K562 (cell line): ENCODE results near the gene MYLK4. TPM values are rescaled to one million over a fixed set of nuclear protein-coding genes. Genes with fewer than 3 reads are reported as not detected.

ENCODE experiments used
- ATAC-seq: fragments of 200-7000 bp; cut with Tn5 transposase; 3 replicates; pipeline ENCODE4 v1.9.1; 2020; ENCODE audit warnings: moderate library complexity
- BruUV-seq: library from RNA; stranded (reverse); fragments of 400-500 nt; replicated peaks from 2 replicates; lab custom pipeline; 2021; lab: Mats Ljungman, UMichigan
- CTCF ChIA-PET: fragments of 300-600 bp; formaldehyde crosslinking; extraction: SDS; loops from one replicate; lab custom pipeline; 2021; ENCODE audit warnings: low intra/inter-chr PET ratio; lab: Yijun Ruan, JAX
- POLR2A ChIA-PET: fragments of 300-600, 350-650 bp; sonication (Branson Sonifier 250); formaldehyde crosslinking; extraction: SDS; loops from one replicate; lab custom pipeline; 2021; ENCODE audit warnings: antibody characterized with exemption, inconsistent platforms; lab: Yijun Ruan, JAX
- DNase-seq, 4 experiments: peaks; one replicate each; pipeline versions ENCODE4 v3.0.0 to v3.0.0-alpha.2; 2011 to 2018; ENCODE audit warnings: low spot score in 3 of 4, mixed read lengths in 3 of 4; ENCODE audit errors: extremely low read depth in 1 of 4
- FAIRE-seq: peaks from 2 replicates; lab custom pipeline; 2011; peaks lifted over from hg19 to GRCh38; lab: Jason Lieb, UNC
- H2AFZ ChIP-seq: 2 replicates; pipeline ENCODE4 v1.6.0; 2011; ENCODE audit warnings: low read depth, low read length, control low read depth, inconsistent platforms
- H3K27ac ChIP-seq: fragments of 200-600 bp; 3 replicates; pipeline ENCODE4 v1.8.0; 2011; ENCODE audit warnings: low read depth, mild to moderate bottlenecking, control low read depth, inconsistent platforms, low read length, moderate library complexity, mixed read lengths; ENCODE audit errors: extremely low read depth
- H3K27me3 ChIP-seq, 2 experiments: fragments of 300-600 bp in 1 of 2; 2 replicates in 1 of 2; 3 replicates in 1 of 2; pipeline versions ENCODE4 v1.6.0 to v1.8.0; 2011; ENCODE audit warnings: inconsistent platforms in 2 of 2, low read length in 2 of 2, mild to moderate bottlenecking in 1 of 2, mixed read lengths in 1 of 2, moderate library complexity in 1 of 2; ENCODE audit not compliant: control insufficient read depth in 2 of 2, insufficient read depth in 2 of 2
- H3K36me3 ChIP-seq: fragments of 300-600 bp; 3 replicates; pipeline ENCODE4 v1.8.0; 2011; ENCODE audit warnings: mild to moderate bottlenecking, low read length, inconsistent platforms; ENCODE audit not compliant: control insufficient read depth, insufficient read depth
- H3K4me1 ChIP-seq, 2 experiments: fragments of 200-600 bp in 1 of 2; replicated peaks in 1 of 2; 2 replicates in 1 of 2; 3 replicates in 1 of 2; pipeline versions ENCODE4 v1.5.1 to v1.8.0; 2011; ENCODE audit warnings: inconsistent platforms in 2 of 2, low read length in 2 of 2, mild to moderate bottlenecking in 1 of 2, mixed read lengths in 1 of 2, moderate library complexity in 1 of 2; ENCODE audit not compliant: control insufficient read depth in 2 of 2, insufficient read depth in 2 of 2
- H3K4me2 ChIP-seq: 2 replicates; pipeline ENCODE4 v1.6.1; 2011; ENCODE audit warnings: low read length, control low read depth, inconsistent platforms, mixed read lengths; ENCODE audit not compliant: insufficient read depth
- H3K4me3 ChIP-seq: fragments of 200-600 bp; sonication (generic), shearing (Covaris generic); 2 replicates; pipeline ENCODE4 v1.5.1; 2016; ENCODE audit warnings: control low read depth, inconsistent platforms
- H3K79me2 ChIP-seq: fragments of 200-600 bp; 3 replicates; pipeline ENCODE4 v1.8.0; 2011; ENCODE audit warnings: low read length, inconsistent platforms; ENCODE audit not compliant: control insufficient read depth, insufficient read depth
- H3K9ac ChIP-seq, 2 experiments: 2 replicates each; pipeline versions ENCODE4 v1.6.0 to v1.6.1; 2011; ENCODE audit warnings: low read depth in 2 of 2, low read length in 2 of 2, control low read depth in 1 of 2, inconsistent platforms in 1 of 2, mild to moderate bottlenecking in 1 of 2, mixed read lengths in 1 of 2; ENCODE audit not compliant: insufficient read depth in 1 of 2
- H3K9me1 ChIP-seq: one replicate; pipeline ENCODE4 v1.6.0; 2011; ENCODE audit warnings: inconsistent platforms, mild to moderate bottlenecking, low read length, moderate library complexity; ENCODE audit not compliant: control insufficient read depth, insufficient read depth
- H3K9me3 ChIP-seq: replicated peaks from 2 replicates; pipeline ENCODE4 v1.5.1; 2011; ENCODE audit warnings: low read depth, low read length, inconsistent platforms; ENCODE audit not compliant: control insufficient read depth, insufficient read depth
- H4K20me1 ChIP-seq: replicated peaks from 2 replicates; pipeline ENCODE4 v1.6.1; 2011; ENCODE audit warnings: low read length, inconsistent platforms, mixed read lengths; ENCODE audit not compliant: control insufficient read depth, insufficient read depth
- E2F6 ChIP-seq, 2 experiments: IDR thresholded peaks; 2 replicates each; pipeline ENCODE4 v1.6.1; 2011; ENCODE audit warnings: borderline replicate concordance in 1 of 2, control low read depth in 1 of 2, low read depth in 1 of 2, low read length in 1 of 2, mild to moderate bottlenecking in 1 of 2, mixed read lengths in 1 of 2, moderate library complexity in 1 of 2; ENCODE audit not compliant: insufficient read depth in 1 of 2, insufficient read length in 1 of 2, poor library complexity in 1 of 2, severe bottlenecking in 1 of 2; ENCODE audit errors: extremely low read depth in 1 of 2
- OTX1 ChIP-seq: fragments of 450-650 bp; formaldehyde crosslinking; IDR thresholded peaks from 2 replicates; pipeline ENCODE4 v1.4.0; 2022; ENCODE audit warnings: mild to moderate bottlenecking
- POLR2B ChIP-seq: fragments of 450-650 bp; IDR thresholded peaks from 2 replicates; pipeline ENCODE4 v1.6.1; 2018; ENCODE audit warnings: low read depth; ENCODE audit not compliant: partially characterized antibody
- ZBTB33 ChIP-seq: sonication (generic); formaldehyde crosslinking; IDR thresholded peaks from 2 replicates; pipeline ENCODE4 v1.8.1; 2023; ENCODE audit warnings: mild to moderate bottlenecking, missing genetic modification reagents
- WGBS: fragments of 100-300 bp; shearing (Covaris generic); methylation state at CpG from one replicate; pipeline ENCODE4 v1.1.6; 2016; ENCODE audit warnings: low coverage, mixed read lengths; ENCODE audit not compliant: insufficient coverage; ENCODE audit errors: missing lambda C conversion rate; 5-methylcytosine and 5-hydroxymethylcytosine counted together
- in situ Hi-C: fragments of 300-500 bp; cut with MboI; formaldehyde crosslinking; loops from 4 replicates; pipeline ENCODE4 v1.15.0; 2018; ENCODE audit warnings: inconsistent platforms, mixed read lengths
- intact Hi-C: fragments of 100-400 bp; cut with micrococcal nuclease; formaldehyde crosslinking; loops from 2 replicates; pipeline ENCODE4 v1.14.2; 2022
- polyA plus RNA-seq, 8 experiments: library from polyadenylated mRNA; depleted of rRNA in 4 of 8; stranded (reverse) in 5 of 8; unstranded in 3 of 8; fragments of >200 nt; fragmentation: Nextera tagmentation in 2 of 8; fragmentation: Illumina TruSeq in 1 of 8; extraction: Ambion mirVana in 2 of 8; extraction: Trizol in 1 of 8; gene quantifications; 2 replicates each; pipeline versions ENCODE4 v1.2.1 to v1.2.3, GENCODE V29; 2011 to 2014; ENCODE audit warnings: inconsistent platforms in 1 of 8, missing spikeins in 1 of 8
- total RNA-seq, 7 experiments: library from RNA; depleted of rRNA in 6 of 7; stranded (reverse); fragments of >200 nt in 6 of 7; fragmentation: Illumina TruSeq in 2 of 7; extraction: Trizol in 2 of 7; gene quantifications; 2 replicates each; pipeline versions ENCODE4 v1.2.1 to v1.2.3, GENCODE V29; 2011 to 2021; ENCODE audit warnings: low replicate concordance in 1 of 7

MYLK4 gene
- total and polyA plus RNA-seq, 9 of the 15 experiments (the other 6 are each of a cell fraction or from before 2014, with no cell fraction given) = 0.01 to 0.15 (median 0.06) TPM

GRCh38 chr6:2684766-2685754 is 65.7 kb downstream of the MYLK4 start (continued):
- peak in 1 of 2 experiments; percentile 11 for TF ChIP-seq E2F6 (IDR thresholded peaks at IDR 0.05; ENCODE audit: borderline replicate concordance in 1 of 2, extremely low read depth in 1 of 2, insufficient read depth in 1 of 2, insufficient read length in 1 of 2, low read depth in 1 of 2, low read length in 1 of 2, poor library complexity in 1 of 2, severe bottlenecking in 1 of 2)
- peak; percentile 86 for TF ChIP-seq ZBTB33 (CRISPR knock-in tag)

DNA sequence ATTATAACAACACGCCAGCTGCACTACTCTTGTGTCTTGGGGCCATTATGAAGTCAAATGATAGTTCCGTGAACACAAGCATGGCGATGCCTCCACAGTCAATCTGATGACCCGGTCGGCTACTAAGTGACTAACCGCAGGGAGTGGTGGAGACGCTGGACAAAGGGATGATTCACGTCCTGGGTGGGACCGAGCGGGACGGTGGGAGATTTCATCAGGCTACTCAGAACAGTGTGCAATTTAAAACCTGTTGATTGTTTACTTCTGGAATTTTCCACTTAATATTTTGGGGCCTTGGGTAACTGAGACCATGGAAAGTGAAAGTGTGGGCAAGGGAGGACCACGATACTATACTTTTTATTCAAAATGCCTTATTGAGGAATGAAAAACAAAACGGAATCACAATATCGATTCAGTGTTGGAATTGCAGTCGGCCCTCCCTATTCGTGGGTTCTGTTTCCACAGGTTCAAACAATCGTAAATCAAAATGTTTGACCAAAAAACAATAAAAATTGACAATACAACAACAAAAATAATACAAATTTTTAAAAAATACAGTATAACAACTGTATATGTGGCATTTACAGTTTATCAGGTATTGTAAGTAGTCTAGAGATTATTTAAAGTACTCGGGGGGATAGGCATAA is 66.5 kb downstream of the MYLK4 start:
- Histone ChIP-seq H3K4me2 (peak overlapping the region; percentile 42), H3K79me2 (no peaks in the 10 kb centered on the region), H3K27ac (no peak overlapping the region), H3K9ac (no peak overlapping the region), H4K20me1 (no peaks in the 10 kb centered on the region), H2AFZ (peak overlapping the region; percentile 29), H3K36me3 (no peaks in the 10 kb centered on the region), H3K9me1 (no peaks in the 10 kb centered on the region), H3K9me3 (no peaks in the 10 kb centered on the region), H3K4me3 (no peak overlapping the region), H3K4me1 (peaks cover 0 to 6% of the 10 kb centered on the region in 2 experiments; a peak in 1 of 5 replicates), H3K27me3 (peaks cover 10 to 26% of the 10 kb centered on the region in 2 experiments)
- no TSS peak for BruUV-seq
- intact Hi-C loops (no loop called here), in situ Hi-C loops (no loop called here)
- ChIA-PET CTCF (no interaction called here), POLR2A (no interaction called here)
- FAIRE-seq (peak; percentile 83), DNase-seq (peak in 2 of 4 experiments; percentile 61 to 67), ATAC-seq (peak; percentile 92)
- 8% methylated on average over 18 of the region's 18 CpGs for WGBS
- TF ChIP-seq POLR2B (no peak), OTX1 (CRISPR knock-in tag) (no peak)
